HG03457 (cell line): ENCODE measurements around the gene GDPD4.
"Not testable (repeated sequence)": the region's sequence is repeated elsewhere in the genome, so short reads cannot be mapped to it uniquely, and the experiment has no call there.

ENCODE experiments used
- ATAC-seq: cut with Tn5 transposase; IDR thresholded peaks from one replicate; pipeline ENCODE4 v1.9.1; 2021; ENCODE audit warnings: moderate number of reproducible peaks; ENCODE audit not compliant: unreplicated experiment

Gene GDPD4

GRCh38 chr11:77301510-77301909 lies at the start of gene GDPD4:
Gene GDPD4 (minus strand): TSS chr11:77301686. CDS start chr11:77285137, 16,549 bp downstream.
- no peak for ATAC-seq

- ATAC-seq: no peak
Measured at GRCh38 chr11:77347948-77348347, 46.5 kb upstream of the GDPD4 start.

DNA sequence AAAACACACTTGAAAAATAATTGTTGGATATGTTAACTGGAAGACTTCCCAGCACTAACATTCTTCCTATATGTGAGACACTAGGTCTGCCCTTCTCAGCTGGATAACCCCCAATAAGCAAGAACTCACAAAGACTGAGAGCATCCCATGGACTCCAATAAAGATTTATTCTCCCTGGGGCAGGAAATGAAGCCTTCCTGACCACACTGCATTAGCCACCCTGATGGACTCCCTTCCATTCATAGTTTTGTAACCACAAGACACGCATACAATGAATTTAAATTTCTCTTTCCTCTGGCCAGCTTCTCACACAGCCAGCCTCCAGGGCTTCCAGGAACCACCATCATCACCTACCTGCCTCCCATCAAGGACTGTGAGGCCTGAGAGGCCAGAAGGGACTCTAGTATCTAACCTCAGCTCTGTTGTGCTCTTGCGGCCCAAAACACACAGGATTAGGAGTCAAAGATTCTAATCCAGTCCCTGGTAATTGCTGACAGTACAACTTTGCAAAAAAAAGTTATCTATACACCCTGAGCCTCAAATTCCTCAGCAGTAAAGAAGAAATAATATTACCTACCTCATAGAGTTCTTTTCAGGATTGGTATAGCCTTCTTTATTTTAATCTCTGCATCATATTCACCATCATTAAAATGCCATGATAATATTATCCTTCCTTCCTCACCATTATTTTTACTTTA lies 45.6 kb upstream of the GDPD4 start:
- no peak for ATAC-seq

DNA sequence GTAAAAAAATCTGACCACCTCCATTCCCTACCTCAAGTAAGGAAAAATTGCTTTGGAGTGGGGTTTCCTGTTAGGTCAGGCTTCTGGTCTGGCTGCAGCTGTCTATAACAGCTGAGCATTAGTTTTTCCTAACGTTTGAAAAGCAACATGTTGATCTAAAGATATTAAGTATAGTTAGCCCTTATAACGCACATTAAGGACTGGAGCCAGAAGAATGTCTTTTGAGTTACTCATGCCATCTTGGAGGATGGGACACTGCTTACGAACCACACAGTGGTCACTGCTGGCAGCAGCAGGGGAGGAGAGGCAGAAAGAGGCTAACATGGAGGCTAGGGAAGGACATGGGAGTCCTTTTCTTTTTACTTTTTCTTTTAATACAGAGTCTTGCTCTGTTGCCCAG lies 44.1 kb upstream of the GDPD4 start:
- no peak for ATAC-seq

DNA sequence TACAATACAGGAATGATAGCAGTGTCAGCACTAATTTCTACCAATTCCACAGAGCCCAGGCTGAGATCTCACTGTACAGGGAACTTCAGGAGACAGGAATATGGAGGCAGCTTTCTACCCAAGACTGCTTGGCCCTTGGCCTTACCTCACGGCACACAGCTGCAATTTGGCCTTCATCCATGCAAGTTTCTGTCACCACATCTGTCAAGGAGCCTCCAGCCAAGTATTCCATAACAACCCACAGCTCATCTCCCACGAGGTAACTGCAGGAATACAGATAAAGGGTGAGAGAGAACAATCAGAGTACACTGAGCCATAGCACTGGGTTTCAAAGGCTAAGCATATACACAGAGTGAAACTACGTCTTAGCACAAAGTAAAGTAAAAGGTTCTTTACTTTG lies 39.0 kb upstream of the GDPD4 start:
- no peak for ATAC-seq

DNA sequence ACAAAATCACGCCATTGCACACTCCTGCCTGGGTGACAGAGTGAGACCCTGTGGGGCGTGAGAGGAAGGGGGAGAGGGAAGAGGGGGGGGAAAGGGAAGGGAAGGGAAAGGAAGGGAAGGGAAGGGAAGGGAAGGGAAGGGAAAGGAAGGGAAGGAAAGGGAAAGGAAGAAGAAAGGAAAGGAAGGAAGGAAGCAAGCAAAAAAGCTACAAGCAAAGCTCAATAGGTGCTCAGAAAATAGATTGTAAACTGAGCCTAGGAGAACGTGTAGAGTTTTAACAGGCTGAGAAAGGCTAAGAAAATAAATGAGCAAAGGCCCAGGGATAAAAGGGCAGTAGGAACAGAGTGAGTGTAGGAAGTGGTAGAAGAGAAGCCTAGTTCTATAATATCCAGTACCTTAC lies 30.8 kb upstream of the GDPD4 start:
- no peak for ATAC-seq

DNA sequence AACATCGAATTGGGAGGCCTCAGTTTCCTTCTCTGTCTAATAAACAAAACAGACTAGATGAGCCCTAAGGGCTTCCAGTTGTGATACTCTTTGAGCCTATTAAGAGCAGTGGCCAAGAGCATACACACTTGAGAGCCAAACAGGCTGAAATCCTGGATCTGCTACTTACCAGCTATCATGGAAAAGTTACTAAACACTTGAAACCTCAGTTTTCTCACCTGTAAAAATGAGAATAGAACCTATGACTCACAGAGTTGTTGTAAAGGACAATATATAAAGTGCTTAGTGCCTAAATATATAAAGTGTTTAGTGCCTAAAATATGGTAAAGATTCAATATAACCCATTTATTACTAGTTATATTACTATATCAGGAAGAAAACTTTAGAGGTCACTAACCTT lies 23.7 kb upstream of the GDPD4 start:
- no peak for ATAC-seq

DNA sequence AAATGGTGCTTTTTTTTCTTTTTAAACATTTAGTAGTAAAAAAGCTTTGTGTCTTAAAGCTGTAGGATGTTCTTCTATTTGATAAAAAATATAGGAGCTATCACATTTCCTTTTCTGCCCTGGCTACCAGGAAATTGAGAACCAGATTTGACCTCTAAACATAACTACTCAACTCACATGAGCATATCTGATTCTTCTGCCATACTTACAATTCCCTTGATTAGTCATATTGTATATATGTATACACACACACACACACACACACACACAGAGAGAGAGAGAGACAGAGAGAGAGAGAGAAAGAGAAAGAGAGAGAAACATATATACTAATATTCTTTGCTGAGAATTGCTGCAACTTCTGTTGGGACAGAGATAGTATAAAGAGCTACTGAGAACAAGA lies 23.0 kb upstream of the GDPD4 start:
- ATAC-seq: no peak

DNA sequence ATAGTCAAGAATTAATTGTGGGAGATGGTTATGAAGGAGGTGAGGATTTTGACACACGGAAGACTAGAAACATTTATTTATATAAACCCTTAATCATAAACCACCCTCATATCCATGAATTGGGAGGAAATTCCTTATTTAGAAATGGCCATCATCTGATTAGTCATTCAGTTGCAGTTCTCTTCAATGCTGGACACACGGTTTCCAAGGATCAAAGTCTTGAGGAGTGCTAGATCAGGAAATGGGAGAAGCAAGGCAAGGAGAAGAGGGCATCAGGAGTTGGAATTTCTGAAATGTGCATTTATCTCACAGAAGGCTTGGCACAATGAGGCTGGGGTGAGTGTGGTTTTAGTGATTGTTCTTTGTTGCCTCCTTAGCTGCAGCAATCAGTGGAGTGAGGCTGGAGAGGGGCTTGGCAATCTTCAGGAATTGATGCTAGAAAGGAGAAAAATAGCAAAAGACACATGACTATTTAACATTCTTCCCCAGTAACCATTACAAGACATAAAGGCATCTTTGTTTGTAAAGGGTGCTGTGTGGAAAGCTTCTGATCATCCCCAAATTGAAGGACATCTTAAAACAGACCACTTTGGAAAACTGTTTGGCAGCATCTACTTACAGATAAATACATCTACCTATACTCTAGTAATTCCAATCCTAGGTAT lies 21.6 kb upstream of the GDPD4 start:
- ATAC-seq: no peak

DNA sequence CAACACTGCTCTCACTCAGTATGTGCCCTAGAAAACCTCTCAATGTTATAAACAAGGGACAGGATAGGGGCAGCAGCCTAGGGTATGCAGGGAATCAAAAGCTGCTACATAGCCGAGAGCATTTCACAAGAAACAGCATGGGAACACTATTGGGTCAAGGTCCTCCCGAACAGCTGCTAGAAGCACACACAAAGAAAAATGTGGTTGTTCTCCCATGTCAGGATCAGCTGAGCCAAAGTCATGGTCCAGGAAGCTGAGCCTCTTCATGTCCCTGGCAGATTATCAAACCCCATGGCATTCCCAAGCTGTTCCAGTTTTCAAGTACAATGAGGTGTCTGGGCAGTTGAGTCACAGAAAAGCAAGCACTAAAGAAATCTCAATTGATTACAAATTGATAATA lies 21.0 kb upstream of the GDPD4 start:
- no peak for ATAC-seq

DNA sequence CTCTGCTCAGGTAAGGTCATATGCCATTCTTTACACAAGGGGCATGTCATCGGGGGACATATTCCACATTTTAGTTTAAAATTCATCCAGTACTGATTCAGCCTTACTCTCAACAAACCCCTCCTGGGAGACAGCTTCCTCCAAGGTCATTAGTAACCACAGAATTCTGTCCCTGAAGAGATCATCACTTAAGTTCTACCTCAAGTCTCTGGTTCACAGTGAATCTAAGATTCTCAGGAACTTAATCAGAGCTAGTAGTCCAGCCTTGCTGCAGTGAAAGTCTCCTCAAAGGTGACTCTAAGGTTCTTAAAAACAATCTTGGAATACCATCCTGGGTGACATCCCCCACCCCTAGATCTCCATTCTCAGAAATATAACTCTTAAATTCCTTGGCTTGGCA lies 18.9 kb upstream of the GDPD4 start:
- ATAC-seq: no peak

GRCh38 chr11:77318600-77318999 lies 17.1 kb upstream of the GDPD4 start:
- ATAC-seq: no peak

DNA sequence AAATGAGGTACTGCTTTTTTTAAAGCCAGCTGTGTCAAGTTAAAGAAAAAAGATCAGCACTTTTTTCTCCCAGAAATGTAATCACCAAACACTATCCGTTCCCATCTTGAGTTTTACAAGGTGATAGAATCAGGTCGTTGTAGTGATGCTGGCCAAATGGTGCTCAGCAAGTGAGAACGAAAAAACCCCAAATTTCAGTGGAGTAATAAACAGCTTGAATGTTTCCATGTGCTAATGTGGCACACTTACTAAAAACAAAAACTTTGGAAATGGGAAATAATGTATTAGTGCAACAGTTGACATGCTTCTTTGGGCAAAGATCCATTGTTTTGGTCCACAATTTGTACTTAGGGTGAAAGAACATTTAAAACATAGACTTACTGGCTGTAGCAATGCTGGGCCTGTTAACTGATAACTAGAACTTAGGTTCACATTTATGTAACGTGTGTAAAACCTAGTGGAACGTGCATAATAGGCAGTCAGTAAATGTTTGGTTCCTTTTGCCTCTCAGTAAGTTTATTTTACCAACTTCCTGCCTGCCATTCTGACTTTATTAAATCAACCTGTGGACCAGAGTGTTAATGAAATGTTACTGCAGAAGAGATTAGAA lies 15.4 kb upstream of the GDPD4 start:
- ATAC-seq: no peak

DNA sequence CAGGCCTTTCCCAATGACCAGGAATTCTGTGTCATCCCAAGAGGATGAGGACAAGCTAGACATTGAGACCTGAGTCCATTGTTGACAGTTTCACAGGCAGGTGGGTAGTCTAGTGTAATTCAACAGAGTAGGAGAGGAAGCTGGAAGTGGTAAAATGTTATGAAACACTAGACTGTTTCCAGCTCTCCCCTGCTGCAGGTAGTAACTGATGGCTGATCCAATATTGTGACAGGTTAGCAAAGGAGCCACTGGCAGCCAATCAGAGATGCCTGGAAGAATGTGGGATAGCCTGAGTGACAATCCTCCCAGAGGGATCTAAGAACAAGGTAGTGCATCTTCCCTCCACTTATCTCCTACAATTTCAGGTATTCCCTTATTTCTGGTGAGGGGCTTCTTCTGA lies 10.6 kb upstream of the GDPD4 start:
- ATAC-seq: no peak

GRCh38 chr11:77311701-77312100 lies 10.2 kb upstream of the GDPD4 start:
- no peak for ATAC-seq

DNA sequence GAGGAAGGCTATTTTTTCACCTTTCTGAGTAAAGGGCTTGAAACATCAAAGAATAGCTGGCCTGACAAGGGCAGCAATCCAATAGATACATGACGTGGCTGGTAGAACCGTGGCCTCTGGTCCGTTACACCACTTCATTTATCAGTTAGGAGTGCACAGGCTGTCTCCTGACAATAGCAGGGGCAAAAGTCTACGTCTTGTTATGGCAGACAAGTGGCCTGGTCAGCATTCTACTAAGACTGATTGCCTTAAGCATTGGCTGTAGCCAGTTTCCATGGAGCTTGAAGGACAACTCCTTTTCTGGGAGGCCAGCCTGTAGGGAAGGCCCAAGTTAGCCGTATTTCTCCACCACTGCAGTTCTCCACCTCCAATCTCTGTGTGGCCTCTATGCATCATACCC lies 9.2 kb upstream of the GDPD4 start:
- ATAC-seq: no peak

GRCh38 chr11:77309401-77310085 lies 8.1 kb upstream of the GDPD4 start:
- ATAC-seq: no peak

GRCh38 chr11:77308838-77309237 lies 7.4 kb upstream of the GDPD4 start:
- no peak for ATAC-seq

DNA sequence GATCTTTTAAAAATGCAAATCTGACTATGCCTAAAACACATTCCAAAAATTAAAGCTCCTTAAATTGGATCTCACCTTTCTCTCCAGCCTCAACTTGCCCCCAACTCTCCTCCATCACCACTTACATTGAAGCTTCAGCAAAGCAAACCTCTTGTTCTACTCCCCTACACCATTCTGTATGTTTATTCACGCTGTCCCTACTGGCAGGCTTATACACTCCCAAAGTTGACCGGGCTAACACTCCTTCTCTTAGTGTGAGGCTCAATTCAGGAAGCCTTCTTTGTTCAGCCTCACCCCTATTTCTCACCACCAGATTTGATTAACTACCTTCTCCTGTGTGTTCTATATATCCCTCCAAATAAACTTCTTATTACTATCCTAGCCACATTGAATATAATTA lies 1.8 kb upstream of the GDPD4 start:
- ATAC-seq: no peak

DNA sequence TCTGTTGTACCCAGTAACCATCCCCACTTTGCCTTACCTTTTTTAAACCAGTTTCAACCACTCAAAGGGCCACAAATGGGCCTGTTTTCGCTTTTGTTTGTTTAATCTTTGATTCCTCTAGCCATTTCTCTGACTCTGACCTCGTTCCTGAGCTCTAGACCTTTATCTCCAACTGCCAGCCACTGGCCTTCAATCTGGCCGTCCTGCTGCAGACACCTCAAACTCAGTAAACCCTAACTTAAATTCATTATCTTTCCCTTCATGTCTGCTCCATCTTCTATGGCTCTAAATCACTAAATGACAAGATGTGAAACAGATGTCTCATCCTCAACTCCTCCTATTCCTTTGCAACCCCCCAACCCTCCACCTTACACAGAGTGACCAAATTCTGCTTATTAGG lies 1.3 kb upstream of the GDPD4 start:
- no peak for ATAC-seq

DNA sequence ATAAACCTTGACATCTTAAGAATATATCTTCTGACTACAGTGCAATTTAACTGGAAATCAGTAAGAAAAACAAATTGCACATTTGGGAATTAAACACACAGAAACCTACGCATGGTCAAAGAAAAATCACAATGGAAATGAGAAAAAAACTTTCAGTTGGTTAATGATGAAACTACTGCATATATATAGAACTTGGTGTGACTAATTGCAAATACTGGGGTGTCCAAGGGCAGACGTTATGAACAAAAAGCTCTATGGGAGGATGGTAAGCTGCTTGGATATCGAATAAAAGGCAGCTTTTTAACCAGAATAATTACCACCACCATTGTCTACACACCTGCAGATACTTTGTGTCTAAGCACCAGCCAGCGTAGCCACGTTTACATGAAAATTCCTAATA lies 791 bp downstream of the GDPD4 start:
- ATAC-seq: no peak

DNA sequence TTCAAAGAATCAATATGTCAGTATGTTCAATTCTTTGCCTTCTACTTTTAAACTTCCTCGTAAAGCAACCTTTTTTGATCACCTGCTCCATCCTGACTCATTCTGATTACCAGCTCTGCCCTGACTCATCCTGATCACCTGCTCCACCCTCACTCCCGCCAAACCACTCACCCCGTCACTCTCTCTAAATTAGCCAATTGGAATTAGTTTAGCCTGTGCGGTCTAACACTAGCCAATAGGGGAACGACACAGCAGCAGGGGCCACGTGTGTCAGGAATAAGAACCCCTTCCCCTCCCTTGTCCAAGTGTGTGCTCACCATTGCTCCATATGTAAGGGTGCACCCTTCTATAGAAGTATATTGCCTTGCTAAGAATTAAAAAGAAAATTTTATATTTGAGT lies 1.5 kb downstream of the GDPD4 start:
- not testable (repeated sequence) for ATAC-seq
